Loucy (cell line): ENCODE measurements around the gene TSPEAR.

Source experiments
- H2AFZ ChIP-seq: fragments of 200-600 bp; sonication (generic); 2 replicates; pipeline ENCODE4 v1.6.0; 2016; ENCODE audit warnings: antibody characterized with exemption, mild to moderate bottlenecking, low read length, moderate library complexity
- H3F3A ChIP-seq: fragments of 200-600 bp; 2 replicates; pipeline ENCODE4 v1.6.0; 2016; ENCODE audit warnings: antibody characterized with exemption, low read depth, mild to moderate bottlenecking
- H3K27me3 ChIP-seq: fragments of 200-600 bp; sonication (generic); 2 replicates; pipeline ENCODE4 v1.6.1; 2014; ENCODE audit warnings: low read length, mild to moderate bottlenecking; ENCODE audit not compliant: insufficient read depth, poor library complexity, severe bottlenecking
- H3K36me3 ChIP-seq: fragments of 200-600 bp; sonication (generic); 2 replicates; pipeline ENCODE4 v1.6.1; 2016; ENCODE audit warnings: low read length; ENCODE audit not compliant: insufficient read depth
- H3K4me1 ChIP-seq: fragments of 200-600 bp; sonication (generic); 2 replicates; pipeline ENCODE4 v1.5.1; 2014; ENCODE audit warnings: low read length, mild to moderate bottlenecking; ENCODE audit not compliant: insufficient read depth, poor library complexity, severe bottlenecking
- H3K4me2 ChIP-seq: fragments of 200-600 bp; sonication (generic); 2 replicates; pipeline ENCODE4 v1.6.0; 2014; ENCODE audit warnings: antibody characterized with exemption, low read length, low read depth, mild to moderate bottlenecking; ENCODE audit not compliant: poor library complexity, severe bottlenecking
- H3K4me3 ChIP-seq: fragments of 200-600 bp; sonication (generic); 2 replicates; pipeline ENCODE4 v1.5.1; 2014; ENCODE audit warnings: low read length, mild to moderate bottlenecking, mixed read lengths; ENCODE audit not compliant: poor library complexity, severe bottlenecking
- H3K79me2 ChIP-seq: fragments of 200-600 bp; sonication (generic); 2 replicates; pipeline ENCODE4 v1.6.1; 2014; ENCODE audit warnings: low read length; ENCODE audit not compliant: insufficient read depth
- H3K9ac ChIP-seq: fragments of 200-600 bp; sonication (generic); 2 replicates; pipeline ENCODE4 v1.6.0; 2014; ENCODE audit warnings: mild to moderate bottlenecking, low read depth, low read length, moderate library complexity; ENCODE audit not compliant: poor library complexity, severe bottlenecking
- H3K9me2 ChIP-seq: fragments of 200-600 bp; sonication (generic); replicated peaks from 2 replicates; pipeline ENCODE4 v1.6.1; 2016; ENCODE audit warnings: low read depth, low read length, mixed read lengths
- H3K9me3 ChIP-seq: fragments of 200-600 bp; sonication (generic); 2 replicates; pipeline ENCODE4 v1.6.1; 2014; ENCODE audit warnings: mild to moderate bottlenecking, antibody characterized with exemption, low read length, low read depth; ENCODE audit not compliant: insufficient read depth
- H4K20me1 ChIP-seq: fragments of 200-600 bp; sonication (generic); 2 replicates; pipeline ENCODE4 v1.6.0; 2014; ENCODE audit warnings: antibody characterized with exemption, low read length, mild to moderate bottlenecking; ENCODE audit not compliant: insufficient read depth, poor library complexity, severe bottlenecking
- EZH2phosphoT487 ChIP-seq: fragments of 200-600 bp; IDR thresholded peaks from 2 replicates; pipeline ENCODE4 v1.6.1; 2018; ENCODE audit warnings: antibody characterized with exemption, mild to moderate bottlenecking, moderate library complexity, borderline replicate concordance
- TF ChIP-seq, protein P1 (sequence below): fragments of 200-600 bp; sonication (generic); conservative IDR thresholded peaks from 2 replicates; pipeline ENCODE4 v1.5.1; 2014; ENCODE audit warnings: mild to moderate bottlenecking, antibody characterized with exemption, low read length

TSPEAR gene

GRCh38 chr21:44734841-44735240, 23.5 kb upstream of the TSPEAR start:
- Histone ChIP-seq H3K4me1 (no peaks in the 10 kb centered on the region), H3K79me2 (no peaks in the 10 kb centered on the region)

GRCh38 chr21:44734026-44734745, 22.8 kb upstream of the TSPEAR start:
- Histone ChIP-seq H3K27me3 (no peaks in the 10 kb centered on the region), H3K9ac (no peak overlapping the region)

More at GRCh38 chr21:44734841-44735240, 23.5 kb upstream of the TSPEAR start:
- Histone ChIP-seq H3K9ac (no peak overlapping the region), H3K4me3 (no peak overlapping the region), H3F3A (no peaks in the 10 kb centered on the region), H3K36me3 (no peaks in the 10 kb centered on the region), H3K9me3 (peaks cover 25% of the 10 kb centered on the region; the same call in 1 of the 2 replicates), H4K20me1 (no peaks in the 10 kb centered on the region), H3K4me2 (no peak overlapping the region), H3K27me3 (no peaks in the 10 kb centered on the region), H2AFZ (no peak overlapping the region), H3K9me2 (no peaks in the 10 kb centered on the region)
- no peak for TF ChIP-seq EZH2phosphoT487

GRCh38 chr21:44732956-44733355, 21.6 kb upstream of the TSPEAR start:
- Histone ChIP-seq H3K27me3 (no peaks in the 10 kb centered on the region), H3K4me1 (no peaks in the 10 kb centered on the region), H3K9me3 (peaks cover 18% of the 10 kb centered on the region; the same call in 1 of the 2 replicates), H3K4me2 (no peak overlapping the region), H2AFZ (no peak overlapping the region), H3K79me2 (no peaks in the 10 kb centered on the region), H3K4me3 (no peak overlapping the region), H3K9me2 (no peaks in the 10 kb centered on the region), H3F3A (no peaks in the 10 kb centered on the region), H4K20me1 (no peaks in the 10 kb centered on the region), H3K36me3 (no peaks in the 10 kb centered on the region), H3K9ac (no peak overlapping the region)
- no peak for TF ChIP-seq EZH2phosphoT487
- TF ChIP-seq, protein P1, sequence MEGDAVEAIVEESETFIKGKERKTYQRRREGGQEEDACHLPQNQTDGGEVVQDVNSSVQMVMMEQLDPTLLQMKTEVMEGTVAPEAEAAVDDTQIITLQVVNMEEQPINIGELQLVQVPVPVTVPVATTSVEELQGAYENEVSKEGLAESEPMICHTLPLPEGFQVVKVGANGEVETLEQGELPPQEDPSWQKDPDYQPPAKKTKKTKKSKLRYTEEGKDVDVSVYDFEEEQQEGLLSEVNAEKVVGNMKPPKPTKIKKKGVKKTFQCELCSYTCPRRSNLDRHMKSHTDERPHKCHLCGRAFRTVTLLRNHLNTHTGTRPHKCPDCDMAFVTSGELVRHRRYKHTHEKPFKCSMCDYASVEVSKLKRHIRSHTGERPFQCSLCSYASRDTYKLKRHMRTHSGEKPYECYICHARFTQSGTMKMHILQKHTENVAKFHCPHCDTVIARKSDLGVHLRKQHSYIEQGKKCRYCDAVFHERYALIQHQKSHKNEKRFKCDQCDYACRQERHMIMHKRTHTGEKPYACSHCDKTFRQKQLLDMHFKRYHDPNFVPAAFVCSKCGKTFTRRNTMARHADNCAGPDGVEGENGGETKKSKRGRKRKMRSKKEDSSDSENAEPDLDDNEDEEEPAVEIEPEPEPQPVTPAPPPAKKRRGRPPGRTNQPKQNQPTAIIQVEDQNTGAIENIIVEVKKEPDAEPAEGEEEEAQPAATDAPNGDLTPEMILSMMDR: no peak

More at GRCh38 chr21:44734026-44734745, 22.8 kb upstream of the TSPEAR start:
- Histone ChIP-seq H3F3A (no peaks in the 10 kb centered on the region), H3K36me3 (no peaks in the 10 kb centered on the region), H3K9me3 (peaks cover 25% of the 10 kb centered on the region; the same call in 1 of the 2 replicates), H3K9me2 (no peaks in the 10 kb centered on the region), H3K79me2 (no peaks in the 10 kb centered on the region), H3K4me3 (no peak overlapping the region), H3K4me1 (no peaks in the 10 kb centered on the region), H4K20me1 (no peaks in the 10 kb centered on the region), H2AFZ (no peak overlapping the region), H3K4me2 (no peak overlapping the region)
- TF ChIP-seq, protein P1: no peak
- TF ChIP-seq EZH2phosphoT487: no peak
